ENCODE measurements around the gene RGS19.

DNA sequence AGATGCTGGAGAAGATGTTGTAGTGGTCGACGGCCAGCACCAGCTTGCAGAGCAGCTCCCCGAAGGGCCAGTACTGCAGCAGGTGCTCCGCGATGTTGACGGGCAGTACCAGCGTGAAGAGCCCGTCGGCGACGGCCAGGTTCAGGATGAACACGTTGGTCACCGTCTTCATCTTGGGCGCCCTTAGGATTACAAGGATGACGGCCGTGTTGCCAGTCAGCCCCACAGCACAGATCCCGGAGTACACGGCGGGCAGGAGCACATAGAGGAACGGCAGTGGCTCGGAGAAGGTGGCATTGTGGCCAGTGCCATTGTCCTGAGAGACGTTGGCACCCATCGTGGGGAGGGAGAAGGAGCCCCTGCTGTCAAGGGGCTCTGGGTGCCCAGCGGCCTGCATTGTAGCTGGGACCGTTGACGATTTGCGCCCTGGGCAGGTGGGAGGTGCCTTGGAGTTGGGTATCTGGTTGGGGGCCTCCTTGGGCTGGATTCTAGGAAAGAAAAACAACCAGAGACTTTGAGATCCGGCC, 27.2 kb upstream of the RGS19 start:
- TF ChIP-seq, protein P1, sequence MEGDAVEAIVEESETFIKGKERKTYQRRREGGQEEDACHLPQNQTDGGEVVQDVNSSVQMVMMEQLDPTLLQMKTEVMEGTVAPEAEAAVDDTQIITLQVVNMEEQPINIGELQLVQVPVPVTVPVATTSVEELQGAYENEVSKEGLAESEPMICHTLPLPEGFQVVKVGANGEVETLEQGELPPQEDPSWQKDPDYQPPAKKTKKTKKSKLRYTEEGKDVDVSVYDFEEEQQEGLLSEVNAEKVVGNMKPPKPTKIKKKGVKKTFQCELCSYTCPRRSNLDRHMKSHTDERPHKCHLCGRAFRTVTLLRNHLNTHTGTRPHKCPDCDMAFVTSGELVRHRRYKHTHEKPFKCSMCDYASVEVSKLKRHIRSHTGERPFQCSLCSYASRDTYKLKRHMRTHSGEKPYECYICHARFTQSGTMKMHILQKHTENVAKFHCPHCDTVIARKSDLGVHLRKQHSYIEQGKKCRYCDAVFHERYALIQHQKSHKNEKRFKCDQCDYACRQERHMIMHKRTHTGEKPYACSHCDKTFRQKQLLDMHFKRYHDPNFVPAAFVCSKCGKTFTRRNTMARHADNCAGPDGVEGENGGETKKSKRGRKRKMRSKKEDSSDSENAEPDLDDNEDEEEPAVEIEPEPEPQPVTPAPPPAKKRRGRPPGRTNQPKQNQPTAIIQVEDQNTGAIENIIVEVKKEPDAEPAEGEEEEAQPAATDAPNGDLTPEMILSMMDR (IDR thresholded peaks at IDR 0.05) = no peak
- no peak for TF ChIP-seq POLR2A (IDR thresholded peaks at IDR 0.05)
